Stimulated activated CD4-positive, alpha-beta T cell treated with anti-CD3 and anti-CD28 coated beads, Interleukin-1b, Interleukin-23, amount 100 ng/mL, for 4 hours (primary cell): ENCODE data around the gene CSPG5.

Experiments used
- DNase-seq, 2 donors: peaks; one replicate each; pipeline ENCODE4 v3.0.0-alpha.2; 2020; ENCODE audit warnings: low read depth in 2 of 2

Gene CSPG5

GRCh38 chr3:47586746-47587145 lies 8.1 kb upstream of the CSPG5 start:
- DNase-seq, result no peak

- no peak for DNase-seq
These were observed 4.8 kb upstream of the CSPG5 start for GRCh38 chr3:47583320-47584075.

- DNase-seq, result no peak
These were observed 3.2 kb upstream of the CSPG5 start for GRCh38 chr3:47581835-47582234.

- no peak for DNase-seq
These were observed 2.8 kb upstream of the CSPG5 start for GRCh38 chr3:47581422-47581821.

GRCh38 chr3:47580481-47580880 lies 1.8 kb upstream of the CSPG5 start:
- no peak for DNase-seq

GRCh38 chr3:47579875-47580274 lies 1.2 kb upstream of the CSPG5 start:
- DNase-seq, result no peak

- DNase-seq, result peak; percentile 14 to 26
These were observed 489 bp downstream of the CSPG5 start for GRCh38 chr3:47578119-47578632.

GRCh38 chr3:47577583-47578118 lies 1.0 kb downstream of the CSPG5 start:
- DNase-seq, result no peak

GRCh38 chr3:47573190-47574172 lies 5.2 kb downstream of the CSPG5 start:
- no peak for DNase-seq

GRCh38 chr3:47571391-47572175 lies 7.1 kb downstream of the CSPG5 start:
- no peak for DNase-seq

- no peak for DNase-seq
These were observed 9.8 kb downstream of the CSPG5 start for GRCh38 chr3:47568901-47569300.

GRCh38 chr3:47567149-47567548 lies 11.5 kb downstream of the CSPG5 start:
- DNase-seq, result no peak

- DNase-seq, result no peak
These were observed 12.0 kb downstream of the CSPG5 start for GRCh38 chr3:47566667-47567066.

GRCh38 chr3:47565734-47566550 lies 12.7 kb downstream of the CSPG5 start:
- DNase-seq, result no peak

- no peak for DNase-seq
These were observed 22.3 kb downstream of the CSPG5 start for GRCh38 chr3:47556351-47556750.

GRCh38 chr3:47554335-47554734 lies 24.3 kb downstream of the CSPG5 start:
- DNase-seq, result no peak

- DNase-seq, result no peak
These were observed 25.3 kb downstream of the CSPG5 start for GRCh38 chr3:47553407-47553806.

GRCh38 chr3:47542471-47543173 lies 36.0 kb downstream of the CSPG5 start:
- DNase-seq, result no peak

GRCh38 chr3:47541583-47542108 lies 37.0 kb downstream of the CSPG5 start:
- DNase-seq, result no peak

- DNase-seq, result no peak
These were observed 38.4 kb downstream of the CSPG5 start for GRCh38 chr3:47540281-47540680.
